Measurements from ENCODE around the gene IBTK.

Gene IBTK

DNA sequence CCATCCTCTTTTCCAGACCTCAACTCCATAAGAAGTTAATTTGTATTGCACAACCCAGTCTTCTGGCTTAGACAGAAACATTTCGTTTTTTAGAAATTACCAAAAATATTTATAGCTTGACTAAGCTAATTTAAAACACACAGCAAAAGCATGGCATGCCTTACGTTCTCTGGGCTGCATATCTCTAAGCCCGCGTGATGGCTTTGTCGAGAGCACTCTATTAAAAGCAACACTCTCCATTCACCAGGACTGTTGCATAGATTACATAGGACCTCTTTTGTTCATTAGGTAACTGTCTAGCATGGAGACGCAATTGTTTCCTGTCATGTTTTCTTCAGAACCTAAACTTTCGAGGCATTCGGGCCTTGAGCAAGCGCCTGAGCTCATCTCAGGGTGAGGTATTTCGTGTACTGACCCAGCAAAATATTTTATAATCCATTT is 104.5 kb downstream of the IBTK start:
- no peaks in the 10 kb centered on the region for H3K36me3 ChIP-seq (ENCODE audit: control insufficient read depth, low read length)
- H3K4me2 ChIP-seq (ENCODE audit: low read length): no peak overlapping the region
- no peak for TF ChIP-seq EZH2phosphoT487 (IDR thresholded peaks at IDR 0.05; ENCODE audit: borderline replicate concordance, low read length)
- TF ChIP-seq, protein P1, sequence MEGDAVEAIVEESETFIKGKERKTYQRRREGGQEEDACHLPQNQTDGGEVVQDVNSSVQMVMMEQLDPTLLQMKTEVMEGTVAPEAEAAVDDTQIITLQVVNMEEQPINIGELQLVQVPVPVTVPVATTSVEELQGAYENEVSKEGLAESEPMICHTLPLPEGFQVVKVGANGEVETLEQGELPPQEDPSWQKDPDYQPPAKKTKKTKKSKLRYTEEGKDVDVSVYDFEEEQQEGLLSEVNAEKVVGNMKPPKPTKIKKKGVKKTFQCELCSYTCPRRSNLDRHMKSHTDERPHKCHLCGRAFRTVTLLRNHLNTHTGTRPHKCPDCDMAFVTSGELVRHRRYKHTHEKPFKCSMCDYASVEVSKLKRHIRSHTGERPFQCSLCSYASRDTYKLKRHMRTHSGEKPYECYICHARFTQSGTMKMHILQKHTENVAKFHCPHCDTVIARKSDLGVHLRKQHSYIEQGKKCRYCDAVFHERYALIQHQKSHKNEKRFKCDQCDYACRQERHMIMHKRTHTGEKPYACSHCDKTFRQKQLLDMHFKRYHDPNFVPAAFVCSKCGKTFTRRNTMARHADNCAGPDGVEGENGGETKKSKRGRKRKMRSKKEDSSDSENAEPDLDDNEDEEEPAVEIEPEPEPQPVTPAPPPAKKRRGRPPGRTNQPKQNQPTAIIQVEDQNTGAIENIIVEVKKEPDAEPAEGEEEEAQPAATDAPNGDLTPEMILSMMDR (IDR thresholded peaks at IDR 0.05; ENCODE audit: low read depth, low read length, poor library complexity, severe bottlenecking): no peak

DNA sequence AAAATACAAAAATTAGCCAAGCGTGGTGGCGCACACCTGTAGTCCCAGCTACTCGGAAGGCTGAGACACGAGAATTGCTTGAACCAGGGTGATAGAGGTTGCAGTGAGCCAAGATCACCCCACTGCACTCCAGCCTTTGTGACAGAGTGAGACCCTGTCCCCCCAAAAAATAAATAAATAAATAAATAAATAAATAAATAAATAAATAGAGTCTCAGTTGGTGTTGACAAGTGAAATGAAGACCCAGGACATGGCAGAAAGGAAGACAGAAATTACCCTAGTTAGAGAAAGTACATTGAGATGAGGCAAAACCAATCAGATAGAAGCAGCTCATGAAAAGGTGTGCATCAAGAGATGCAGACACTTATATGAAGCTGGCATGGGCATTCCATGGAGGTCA is 105.0 kb downstream of the IBTK start:
- H3K4me3 ChIP-seq (ENCODE audit: low read length): no peak overlapping the region
- no peaks in the 10 kb centered on the region for H3K79me2 ChIP-seq (ENCODE audit: control insufficient read depth, low read length)
- H3K36me3 ChIP-seq (ENCODE audit: control insufficient read depth, low read length): no peaks in the 10 kb centered on the region
- H3K27me3 ChIP-seq (ENCODE audit: control insufficient read depth, low read length): no peaks in the 10 kb centered on the region
- no peaks in the 10 kb centered on the region for H3K9me3 ChIP-seq (ENCODE audit: control insufficient read depth, insufficient read depth, low read length)
- no peak overlapping the region for H3K4me2 ChIP-seq (ENCODE audit: low read length)
- H3K27ac ChIP-seq (ENCODE audit: low read depth, low read length): no peak overlapping the region
- H3F3A ChIP-seq (ENCODE audit: control insufficient read depth, insufficient read depth): no peaks in the 10 kb centered on the region
- H3K4me1 ChIP-seq (ENCODE audit: control insufficient read depth, low read length): peaks cover 16% of the 10 kb centered on the region
- no peak for TF ChIP-seq EZH2phosphoT487 (IDR thresholded peaks at IDR 0.05; ENCODE audit: borderline replicate concordance, low read length)
- TF ChIP-seq, protein P1 (IDR thresholded peaks at IDR 0.05; ENCODE audit: low read depth, low read length, poor library complexity, severe bottlenecking): no peak
- no peaks in the 10 kb centered on the region for H3K9me2 ChIP-seq (replicated peaks; ENCODE audit: control insufficient read depth, low read length)
- H4K20me1 ChIP-seq (ENCODE audit: control insufficient read depth, insufficient read depth, low read depth, low read length): no peaks in the 10 kb centered on the region

More for the DNA sequence above, 104.5 kb downstream of the IBTK start:
- no peak overlapping the region for H3K27ac ChIP-seq (ENCODE audit: low read depth, low read length)
- no peaks in the 10 kb centered on the region for H3K27me3 ChIP-seq (ENCODE audit: control insufficient read depth, low read length)
- H3K4me3 ChIP-seq (ENCODE audit: low read length): no peak overlapping the region
- peaks cover 16% of the 10 kb centered on the region for H3K4me1 ChIP-seq (ENCODE audit: control insufficient read depth, low read length)
- H3K9me2 ChIP-seq (replicated peaks; ENCODE audit: control insufficient read depth, low read length): no peaks in the 10 kb centered on the region
- H3K79me2 ChIP-seq (ENCODE audit: control insufficient read depth, low read length): no peaks in the 10 kb centered on the region
- no peaks in the 10 kb centered on the region for H4K20me1 ChIP-seq (ENCODE audit: control insufficient read depth, insufficient read depth, low read depth, low read length)
- H3F3A ChIP-seq (ENCODE audit: control insufficient read depth, insufficient read depth): no peaks in the 10 kb centered on the region
- no peaks in the 10 kb centered on the region for H3K9me3 ChIP-seq (ENCODE audit: control insufficient read depth, insufficient read depth, low read length)

DNA sequence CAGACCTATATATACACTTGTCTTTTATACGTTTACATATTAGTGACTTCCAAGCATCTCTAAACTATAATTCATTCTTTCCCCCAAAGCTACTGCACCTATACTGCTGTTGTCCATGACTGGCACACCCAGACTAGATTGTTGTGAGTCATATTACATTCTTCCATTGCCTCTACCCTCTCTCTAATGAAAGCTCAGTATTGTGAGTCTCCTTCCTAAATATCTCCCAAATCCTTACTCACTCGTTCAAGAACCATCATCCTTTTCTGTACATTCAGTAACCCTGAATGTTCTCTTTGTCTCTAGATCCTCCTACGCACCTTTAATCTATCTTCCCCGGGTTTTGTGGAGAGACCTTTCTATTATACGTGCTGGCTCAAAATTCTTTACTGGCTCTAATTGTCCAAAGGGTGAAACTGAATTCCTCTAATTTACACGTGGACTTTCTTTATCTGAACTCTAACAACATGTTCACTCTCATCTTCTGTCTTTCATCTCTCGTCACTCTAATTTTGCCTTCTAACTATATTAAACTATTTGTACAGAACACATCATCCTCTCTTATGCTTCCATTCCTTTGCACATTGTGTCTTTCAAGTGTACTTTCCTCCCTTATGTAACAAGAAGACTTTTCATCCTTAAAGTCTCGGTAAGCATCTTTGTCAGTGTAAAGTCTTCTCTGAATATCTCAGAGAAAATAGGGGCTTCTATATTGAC is 109.3 kb downstream of the IBTK start:
- no peaks in the 10 kb centered on the region for H3K9me3 ChIP-seq (ENCODE audit: control insufficient read depth, insufficient read depth, low read length)
- H3K27ac ChIP-seq (ENCODE audit: low read depth, low read length): no peak overlapping the region
- no peaks in the 10 kb centered on the region for H3K79me2 ChIP-seq (ENCODE audit: control insufficient read depth, low read length)
- H3K4me1 ChIP-seq (ENCODE audit: control insufficient read depth, low read length): peaks cover 2% of the 10 kb centered on the region
- no peak overlapping the region for H3K4me3 ChIP-seq (ENCODE audit: low read length)
- TF ChIP-seq EZH2phosphoT487 (IDR thresholded peaks at IDR 0.05; ENCODE audit: borderline replicate concordance, low read length): no peak
- TF ChIP-seq, protein P1 (IDR thresholded peaks at IDR 0.05; ENCODE audit: low read depth, low read length, poor library complexity, severe bottlenecking): no peak
- H3K4me2 ChIP-seq (ENCODE audit: low read length): no peak overlapping the region
- no peaks in the 10 kb centered on the region for H3K36me3 ChIP-seq (ENCODE audit: control insufficient read depth, low read length)
- H3K9me2 ChIP-seq (replicated peaks; ENCODE audit: control insufficient read depth, low read length): no peaks in the 10 kb centered on the region
- no peaks in the 10 kb centered on the region for H3K27me3 ChIP-seq (ENCODE audit: control insufficient read depth, low read length)
- no peaks in the 10 kb centered on the region for H4K20me1 ChIP-seq (ENCODE audit: control insufficient read depth, insufficient read depth, low read depth, low read length)
- no peaks in the 10 kb centered on the region for H3F3A ChIP-seq (ENCODE audit: control insufficient read depth, insufficient read depth)

All from DOHH2 (cell line).